Trophoblast cell (in vitro differentiated cells and primary cell): ENCODE data around the gene SLC23A2.
A peak's percentile ranks its signal among the peaks of the same experiment; 100 is the strongest.

Source experiments
- DNase-seq, 2 donors: peaks; one replicate each; pipeline ENCODE4 v3.0.0-alpha.2; 2016
- H2AFZ ChIP-seq: 2 replicates; pipeline ENCODE4 v1.6.1; 2013; ENCODE audit warnings: low read length, moderate library complexity, mild to moderate bottlenecking; ENCODE audit not compliant: insufficient read depth, poor library complexity
- H2AK5ac ChIP-seq: 2 replicates; pipeline ENCODE4 v1.6.1; 2013; ENCODE audit warnings: mild to moderate bottlenecking, low read length
- H2BK120ac ChIP-seq: 2 replicates; pipeline ENCODE4 v1.6.1; 2013; ENCODE audit warnings: low read length, mild to moderate bottlenecking, moderate library complexity; ENCODE audit not compliant: insufficient read depth, poor library complexity
- H2BK12ac ChIP-seq: 2 replicates; pipeline ENCODE4 v1.6.1; 2013; ENCODE audit warnings: mild to moderate bottlenecking, low read length, moderate library complexity
- H2BK5ac ChIP-seq: 2 replicates; pipeline ENCODE4 v1.6.1; 2013; ENCODE audit warnings: low read length, low read depth, moderate library complexity, mild to moderate bottlenecking; ENCODE audit not compliant: poor library complexity
- H3K14ac ChIP-seq: 2 replicates; pipeline ENCODE4 v1.6.1; 2013; ENCODE audit warnings: mild to moderate bottlenecking, low read length
- H3K18ac ChIP-seq: 2 replicates; pipeline ENCODE4 v1.6.1; 2013; ENCODE audit warnings: mild to moderate bottlenecking, low read length
- H3K23ac ChIP-seq: 2 replicates; pipeline ENCODE4 v1.6.1; 2013; ENCODE audit warnings: low read length
- H3K27ac ChIP-seq: 2 replicates; pipeline ENCODE4 v1.5.1; 2013; ENCODE audit warnings: low read depth, mild to moderate bottlenecking, inconsistent platforms, low read length, moderate library complexity
- H3K27me3 ChIP-seq: 2 replicates; pipeline ENCODE4 v1.6.1; 2013; ENCODE audit warnings: inconsistent platforms, mild to moderate bottlenecking, low read length, moderate library complexity; ENCODE audit not compliant: insufficient read depth
- H3K36me3 ChIP-seq, 2 experiments: 1 replicate in 1 of 2; 2 replicates in 1 of 2; pipeline ENCODE4 v1.6.1; 2013; ENCODE audit warnings: low read length in 2 of 2, mild to moderate bottlenecking in 2 of 2, moderate library complexity in 1 of 2; ENCODE audit not compliant: insufficient read depth in 2 of 2, control insufficient read depth in 1 of 2
- H3K4ac ChIP-seq: 2 replicates; pipeline ENCODE4 v1.6.1; 2013; ENCODE audit warnings: low read depth, mild to moderate bottlenecking, low read length, moderate library complexity
- H3K4me1 ChIP-seq, 2 experiments: 1 replicate in 1 of 2; 2 replicates in 1 of 2; pipeline ENCODE4 v1.6.1; 2013; ENCODE audit warnings: low read length in 2 of 2, mild to moderate bottlenecking in 2 of 2, moderate library complexity in 1 of 2; ENCODE audit not compliant: insufficient read depth in 2 of 2, control insufficient read depth in 1 of 2
- H3K4me2 ChIP-seq: 2 replicates; pipeline ENCODE4 v1.6.1; 2013; ENCODE audit warnings: inconsistent platforms, mild to moderate bottlenecking, low read length, moderate library complexity
- H3K4me3 ChIP-seq: 2 replicates; pipeline ENCODE4 v1.5.1; 2013; ENCODE audit warnings: mild to moderate bottlenecking, low read depth, low read length, inconsistent platforms
- H3K79me1 ChIP-seq: one replicate; pipeline ENCODE4 v1.6.1; 2013; ENCODE audit warnings: low read length
- H3K79me2 ChIP-seq: 2 replicates; pipeline ENCODE4 v1.6.1; 2013; ENCODE audit warnings: low read length, mild to moderate bottlenecking; ENCODE audit not compliant: control insufficient read depth, insufficient read depth, poor library complexity
- H3K9ac ChIP-seq: 2 replicates; pipeline ENCODE4 v1.6.1; 2013; ENCODE audit warnings: mild to moderate bottlenecking, low read length
- H3K9me3 ChIP-seq: 2 replicates; pipeline ENCODE4 v1.6.1; 2013; ENCODE audit warnings: low read depth, mild to moderate bottlenecking, control low read depth, inconsistent platforms, low read length; ENCODE audit not compliant: insufficient read depth
- H4K12ac ChIP-seq: 2 replicates; pipeline ENCODE4 v1.6.1; 2013; ENCODE audit warnings: low read depth, mild to moderate bottlenecking, low read length, moderate library complexity
- H4K8ac ChIP-seq: 2 replicates; pipeline ENCODE4 v1.6.1; 2013; ENCODE audit warnings: low read depth, mild to moderate bottlenecking, low read length, moderate library complexity
- H4K91ac ChIP-seq: one replicate; pipeline ENCODE4 v1.6.1; 2013; ENCODE audit warnings: low read depth, mild to moderate bottlenecking, low read length, moderate library complexity
- WGBS: extraction: QIAGEN DNeasy Blood & Tissue Kit; methylation state at CpG from one replicate; pipeline ENCODE4 v1.1.7; 2013; ENCODE audit warnings: missing lambda C conversion rate; ENCODE audit not compliant: insufficient read length, insufficient coverage; ENCODE audit errors: extremely low coverage; 5-methylcytosine and 5-hydroxymethylcytosine counted together

Gene SLC23A2

DNA sequence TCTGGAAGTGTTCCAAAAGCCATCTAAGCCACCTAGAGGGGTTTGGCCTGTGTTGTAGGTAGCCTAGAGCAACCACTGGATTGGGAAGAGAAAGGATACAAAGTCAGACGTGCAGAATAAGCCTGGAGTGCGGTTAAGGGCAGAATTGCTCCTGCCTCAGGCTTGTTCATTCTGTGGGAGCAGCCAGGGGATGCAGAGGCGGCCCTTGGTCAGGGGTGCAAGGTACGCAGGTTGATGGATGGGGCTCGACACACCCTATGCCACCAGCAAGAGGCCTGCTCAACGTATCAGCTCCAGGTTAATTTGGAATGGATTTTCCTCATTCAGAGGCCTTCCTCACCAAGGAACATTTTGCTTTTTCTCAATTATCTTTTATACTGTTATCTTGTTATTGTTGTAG, 129.8 kb downstream of the SLC23A2 start:
- no peak overlapping the region for H2AFZ ChIP-seq
- no peaks in the 10 kb centered on the region for H3K79me1 ChIP-seq
- H3K79me2 ChIP-seq = no peaks in the 10 kb centered on the region
- H3K9me3 ChIP-seq = peaks cover 5% of the 10 kb centered on the region
- H3K4me2 ChIP-seq = no peak overlapping the region
- no peak overlapping the region for H3K23ac ChIP-seq
- H2BK12ac ChIP-seq = no peak overlapping the region
- no peak overlapping the region for H4K12ac ChIP-seq
- no peaks in the 10 kb centered on the region for H3K4me1 ChIP-seq
- WGBS = no CpG with 5 or more reads among the region's 6 CpGs
- H3K4ac ChIP-seq = no peak overlapping the region
- no peak overlapping the region for H2BK120ac ChIP-seq
- H3K36me3 ChIP-seq = peaks cover 8 to 30% of the 10 kb centered on the region in 2 experiments
- H3K4me3 ChIP-seq = no peak overlapping the region
- H4K8ac ChIP-seq = no peak overlapping the region
- no peak overlapping the region for H2BK5ac ChIP-seq
- H3K27me3 ChIP-seq = no peaks in the 10 kb centered on the region
- H3K9ac ChIP-seq = peak overlapping the region; percentile 12
- H4K91ac ChIP-seq = no peak overlapping the region
- no peak overlapping the region for H3K14ac ChIP-seq
- H3K27ac ChIP-seq = no peak overlapping the region
- DNase-seq = no peak
- no peak overlapping the region for H3K18ac ChIP-seq
- no peak overlapping the region for H2AK5ac ChIP-seq

GRCh38 chr20:4870906-4871305, 130.4 kb downstream of the SLC23A2 start:
- no peak overlapping the region for H3K9ac ChIP-seq
- H2AFZ ChIP-seq = no peak overlapping the region
- H3K9me3 ChIP-seq = peaks cover 5% of the 10 kb centered on the region
- no peak overlapping the region for H4K8ac ChIP-seq
- H4K12ac ChIP-seq = no peak overlapping the region
- no peak overlapping the region for H2BK120ac ChIP-seq
- H3K14ac ChIP-seq = no peak overlapping the region
- no peaks in the 10 kb centered on the region for H3K79me1 ChIP-seq
- H3K4me1 ChIP-seq = no peaks in the 10 kb centered on the region
- no peaks in the 10 kb centered on the region for H3K27me3 ChIP-seq
- no peak overlapping the region for H2BK12ac ChIP-seq
- H2BK5ac ChIP-seq = no peak overlapping the region
- no CpG with 5 or more reads among the region's 5 CpGs for WGBS
- H3K4me2 ChIP-seq = no peak overlapping the region
- H3K4me3 ChIP-seq = no peak overlapping the region
- DNase-seq = no peak
- H2AK5ac ChIP-seq = no peak overlapping the region
- H3K27ac ChIP-seq = no peak overlapping the region
- H3K18ac ChIP-seq = no peak overlapping the region
- H3K4ac ChIP-seq = no peak overlapping the region
- no peaks in the 10 kb centered on the region for H3K79me2 ChIP-seq
- no peak overlapping the region for H3K23ac ChIP-seq
- peaks cover 8 to 30% of the 10 kb centered on the region in 2 experiments for H3K36me3 ChIP-seq
- no peak overlapping the region for H4K91ac ChIP-seq

DNA sequence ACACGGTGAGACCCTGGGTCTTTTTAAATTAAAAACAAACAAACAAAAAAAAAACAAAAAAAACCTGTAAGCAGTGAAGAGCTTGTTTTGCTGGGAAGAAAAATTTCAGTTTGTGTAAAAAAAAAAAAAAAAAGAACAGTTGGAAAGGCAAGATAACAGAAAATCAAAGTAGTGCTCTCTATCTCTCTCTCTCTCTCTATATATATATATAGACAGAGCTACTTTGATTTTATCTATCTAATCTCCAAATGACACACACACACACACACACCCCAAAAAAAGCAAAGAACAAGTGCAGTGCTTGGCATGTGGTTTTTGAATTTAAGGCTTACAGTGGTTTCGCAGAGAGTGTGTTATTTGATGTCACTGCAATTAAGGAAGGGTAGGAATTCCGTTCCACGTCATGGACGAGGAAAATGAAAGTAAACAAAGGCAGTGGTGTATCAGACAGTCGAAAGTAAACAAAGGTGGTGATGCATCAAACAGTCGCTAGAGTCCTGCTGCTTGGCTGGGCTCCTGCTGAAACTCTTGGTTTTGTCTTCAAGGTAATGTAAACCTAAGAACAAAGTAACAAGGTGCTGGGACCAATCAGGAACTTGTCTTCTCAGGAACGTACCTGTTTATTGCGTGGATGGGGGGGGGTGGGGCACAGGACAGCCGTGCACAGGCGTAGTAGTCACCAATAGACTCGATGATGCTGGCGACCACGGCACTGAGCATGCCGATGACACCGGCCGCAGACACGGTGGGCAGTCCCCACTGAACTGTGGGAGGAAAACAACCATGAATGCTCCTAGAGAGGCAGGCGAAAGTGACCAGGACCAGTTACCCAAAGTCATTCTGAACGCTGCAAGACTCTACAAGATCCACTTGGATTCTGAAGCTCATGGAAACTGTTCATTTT, 131.8 kb downstream of the SLC23A2 start:
- H2AK5ac ChIP-seq = no peak overlapping the region
- no peak overlapping the region for H2BK12ac ChIP-seq
- WGBS = no CpG with 5 or more reads among the region's 20 CpGs
- no peak overlapping the region for H3K4me2 ChIP-seq
- H4K91ac ChIP-seq = no peak overlapping the region
- H3K14ac ChIP-seq = no peak overlapping the region
- H3K4me1 ChIP-seq = no peaks in the 10 kb centered on the region
- H3K4ac ChIP-seq = no peak overlapping the region
- no peak overlapping the region for H2BK120ac ChIP-seq
- no peak overlapping the region for H3K4me3 ChIP-seq
- H3K9ac ChIP-seq = no peak overlapping the region
- no peaks in the 10 kb centered on the region for H3K27me3 ChIP-seq
- no peak overlapping the region for H4K8ac ChIP-seq
- no peak overlapping the region for H3K23ac ChIP-seq
- no peak overlapping the region for H3K18ac ChIP-seq
- H2AFZ ChIP-seq = no peak overlapping the region
- no peaks in the 10 kb centered on the region for H3K79me1 ChIP-seq
- no peak overlapping the region for H4K12ac ChIP-seq
- H2BK5ac ChIP-seq = no peak overlapping the region
- DNase-seq = peak in 1 of 2 donors; percentile 22
- H3K79me2 ChIP-seq = no peaks in the 10 kb centered on the region
- H3K36me3 ChIP-seq = peaks cover 8 to 25% of the 10 kb centered on the region in 2 experiments
- peaks cover 5% of the 10 kb centered on the region for H3K9me3 ChIP-seq
- no peak overlapping the region for H3K27ac ChIP-seq

- Histone ChIP-seq H3K14ac (no peak overlapping the region), H3K23ac (no peak overlapping the region), H2BK120ac (no peak overlapping the region), H3K27ac (no peak overlapping the region), H3K18ac (no peak overlapping the region), H2AK5ac (no peak overlapping the region), H3K4me3 (no peak overlapping the region), H2BK5ac (no peak overlapping the region), H4K8ac (no peak overlapping the region), H3K27me3 (no peaks in the 10 kb centered on the region), H2BK12ac (no peak overlapping the region), H3K79me1 (no peaks in the 10 kb centered on the region), H3K9me3 (peaks cover 4% of the 10 kb centered on the region), H3K9ac (no peak overlapping the region), H3K4me1 (no peaks in the 10 kb centered on the region), H4K91ac (no peak overlapping the region), H3K79me2 (no peaks in the 10 kb centered on the region), H3K4ac (no peak overlapping the region), H2AFZ (no peak overlapping the region), H3K36me3 (peaks cover 15 to 19% of the 10 kb centered on the region in 2 experiments), H4K12ac (no peak overlapping the region), H3K4me2 (no peak overlapping the region)
- no CpG with 5 or more reads among the region's 4 CpGs for WGBS
- DNase-seq = no peak
These were observed 134.3 kb downstream of the SLC23A2 start for GRCh38 chr20:4867051-4867450.
